Inferior parietal cortex (tissue), 1 donor: Measurements from ENCODE around the gene PJVK.

Source experiments
- DNase-seq: peaks from one replicate; pipeline ENCODE4 v3.0.0-alpha.2; 2016; ENCODE audit errors: extremely low spot score

The PJVK gene

DNA sequence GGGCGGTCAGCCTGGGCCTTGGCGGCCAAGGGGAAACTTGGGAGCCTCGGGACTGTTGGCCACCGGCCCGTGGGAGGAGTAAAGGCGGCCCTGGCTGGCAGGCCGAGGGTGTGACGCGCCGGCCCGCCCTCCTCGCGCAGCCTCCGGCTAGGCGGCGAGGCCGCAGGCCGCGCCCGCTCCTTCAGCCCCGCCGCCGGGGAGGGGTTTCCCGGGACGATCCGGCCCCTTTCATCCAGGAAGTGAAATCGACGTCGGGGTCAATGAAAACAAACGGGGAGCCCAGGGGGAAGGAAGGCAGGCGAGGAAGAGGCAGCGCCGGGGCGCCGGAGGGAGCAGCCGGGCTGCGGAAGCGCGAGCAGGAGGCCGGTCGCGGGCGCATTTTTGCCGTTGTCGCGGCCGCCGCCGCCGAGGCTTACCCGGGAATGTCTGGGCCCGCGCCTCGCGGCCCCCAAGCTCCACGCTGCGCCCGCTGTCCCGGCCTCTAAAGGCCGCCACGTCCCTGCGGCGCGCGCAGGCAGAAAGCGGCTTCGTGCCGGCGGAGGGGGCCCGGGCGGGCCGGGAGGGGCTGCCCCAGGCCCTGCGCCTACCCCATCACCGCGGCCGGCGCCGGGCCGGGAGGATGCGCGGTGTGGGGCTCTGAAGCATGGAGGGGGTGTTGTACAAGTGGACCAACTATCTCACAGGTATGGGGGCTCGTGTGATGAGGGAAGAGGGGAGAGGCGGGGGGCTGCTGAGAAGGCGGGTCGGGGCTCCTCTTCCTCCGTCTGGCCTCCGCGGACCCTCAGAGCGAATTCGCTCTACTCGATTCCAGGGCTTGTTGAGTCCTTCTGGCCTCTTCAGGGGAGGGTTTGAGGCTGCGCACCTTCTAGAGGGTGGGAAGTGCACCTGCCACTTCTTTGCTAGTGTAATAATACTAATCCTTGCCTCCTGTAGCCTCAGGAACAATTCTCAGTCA is 29.3 kb downstream of the PJVK start, which contains the start of gene PLEKHA3:
TSS of gene PLEKHA3 (plus strand) at position 231 of the 955 bp plus-strand sequence. CDS start at position 644, 413 bp downstream.
- peak; percentile 93 for DNase-seq

GRCh38 chr2:178482437-178482836 is 31.3 kb downstream of the PJVK start:
- DNase-seq: no peak

DNA sequence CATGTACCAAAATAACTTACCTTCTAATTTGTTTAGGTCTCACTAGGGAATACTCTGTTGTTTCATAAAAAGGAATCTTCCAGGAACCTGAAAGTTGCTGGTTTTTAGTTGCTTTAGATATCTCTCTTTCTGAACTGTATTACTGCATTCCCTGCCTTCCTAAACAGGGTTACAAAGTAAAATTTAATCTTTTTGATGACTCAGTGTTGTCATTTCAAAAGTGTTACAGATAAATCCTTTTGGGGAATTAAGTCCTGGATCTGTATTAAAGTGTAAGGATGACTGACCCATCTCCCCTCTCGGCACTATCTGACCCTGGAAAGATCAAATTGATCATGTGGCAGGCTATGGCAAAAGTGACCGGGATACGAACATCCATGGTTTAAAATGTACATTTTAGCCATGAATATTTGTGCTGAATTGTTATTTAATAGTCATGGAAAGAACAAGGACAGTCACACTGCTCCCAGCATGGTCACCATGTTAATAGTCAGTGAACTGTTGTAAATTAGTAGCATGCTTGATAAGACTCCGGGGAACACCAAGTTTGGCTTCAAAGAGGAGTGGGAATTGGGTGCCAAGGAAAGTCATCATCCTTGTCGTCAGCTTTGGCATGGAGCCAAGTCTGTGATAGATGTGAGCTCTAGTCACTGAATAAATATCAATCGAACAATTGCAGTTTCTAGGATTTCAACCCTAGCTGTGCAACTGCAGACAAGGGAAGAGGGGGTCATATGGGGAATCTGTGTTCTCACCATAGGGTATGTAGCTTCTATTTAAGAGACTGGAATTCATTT is 33.3 kb downstream of the PJVK start:
- DNase-seq: peak; percentile 45

DNA sequence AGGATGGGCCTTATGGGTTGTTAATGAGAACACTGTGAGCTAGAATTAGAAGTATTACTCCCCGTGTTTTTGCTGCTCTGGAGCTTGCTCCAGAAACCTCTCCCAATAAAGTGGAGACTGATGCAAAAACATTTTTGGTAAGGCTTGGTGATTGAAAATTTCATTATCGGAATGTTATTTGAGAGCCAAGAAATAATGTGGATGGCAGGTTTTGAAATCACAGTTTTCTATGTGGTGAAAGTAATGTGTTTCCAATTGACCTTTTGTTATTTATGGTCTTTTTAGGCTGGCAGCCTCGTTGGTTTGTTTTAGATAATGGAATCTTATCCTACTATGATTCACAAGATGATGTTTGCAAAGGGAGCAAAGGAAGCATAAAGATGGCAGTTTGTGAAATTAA is 34.2 kb downstream of the PJVK start:
- no peak for DNase-seq

DNA sequence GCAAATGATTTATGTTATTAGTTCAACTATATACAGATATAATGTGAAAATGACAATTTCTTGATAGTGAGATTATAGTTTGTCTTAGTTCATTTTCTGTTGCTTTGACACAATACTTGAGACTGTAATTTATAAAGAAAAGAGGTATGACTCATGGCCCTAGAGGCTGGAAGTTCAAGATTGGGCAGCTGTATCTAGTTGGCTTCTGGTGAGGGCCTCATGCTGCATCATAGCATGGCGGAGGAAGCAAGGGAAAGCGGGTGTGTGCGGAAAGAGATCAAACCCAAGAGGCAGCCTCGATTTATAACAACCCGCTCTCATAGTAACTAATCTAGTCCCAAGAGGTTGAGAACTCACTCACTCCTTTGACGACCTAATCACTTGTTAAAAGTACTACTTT is 40.4 kb downstream of the PJVK start:
- no peak for DNase-seq

GRCh38 chr2:178496049-178496448 is 44.9 kb downstream of the PJVK start:
- DNase-seq: no peak

DNA sequence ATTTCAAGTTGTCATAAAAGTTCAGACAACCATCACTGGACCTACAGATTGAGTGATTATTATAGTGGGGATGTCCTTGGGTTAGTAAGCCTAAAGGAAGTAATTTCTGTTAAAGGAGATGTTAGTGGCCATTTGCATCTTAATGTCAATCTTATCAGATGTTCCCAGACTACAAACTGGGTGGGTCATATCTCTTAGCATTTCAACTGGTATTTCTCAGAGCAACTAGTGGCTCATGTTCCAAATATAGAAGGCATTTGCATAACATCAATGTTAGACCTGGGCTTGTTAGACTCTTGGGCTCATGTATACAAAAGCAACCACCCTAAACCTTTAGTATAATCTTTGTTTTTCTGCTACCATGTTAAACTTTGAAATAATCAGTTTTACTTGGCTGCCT is 47.0 kb downstream of the PJVK start:
- no peak for DNase-seq

- no peak for DNase-seq
Measured at GRCh38 chr2:178499640-178500039, 48.5 kb downstream of the PJVK start.

DNA sequence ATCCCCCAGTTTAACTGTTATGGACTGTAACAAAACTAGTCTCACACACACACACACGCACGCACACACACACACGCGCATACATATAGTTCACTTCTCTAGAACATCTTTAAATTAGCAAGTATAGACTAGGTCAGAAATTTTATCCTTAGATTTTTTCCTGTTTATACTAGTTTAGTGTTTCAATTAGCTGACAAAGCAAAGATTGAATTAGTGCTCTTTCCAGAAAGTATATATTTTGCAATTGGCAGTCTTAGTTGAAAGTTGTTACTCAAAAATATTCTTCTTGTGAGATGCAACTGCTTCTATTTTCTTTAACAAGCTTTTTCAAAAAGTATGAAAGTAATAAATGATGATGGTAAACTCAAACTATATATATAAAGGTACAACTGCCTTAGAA is 51.6 kb downstream of the PJVK start:
- no peak for DNase-seq

DNA sequence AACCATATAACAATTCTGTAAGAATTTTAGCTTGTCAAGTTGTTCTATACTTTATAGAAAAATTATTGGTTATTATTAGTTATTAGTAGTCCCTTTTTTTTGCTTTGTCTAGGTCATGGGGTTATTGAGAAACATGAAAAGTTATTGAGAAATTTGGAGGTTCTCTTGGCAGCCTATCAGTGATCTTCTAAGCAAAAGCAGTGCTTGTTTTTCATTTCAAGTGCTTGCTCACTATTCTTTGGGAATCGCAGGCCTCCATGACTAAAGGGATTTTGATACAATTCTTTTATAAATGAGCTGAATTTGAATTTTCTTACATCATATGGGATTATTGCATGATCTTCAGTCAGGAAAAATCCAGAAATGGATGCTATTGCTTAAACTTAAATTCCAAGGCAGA is 54.9 kb downstream of the PJVK start:
- no peak for DNase-seq

GRCh38 chr2:178506524-178506923 is 55.3 kb downstream of the PJVK start:
- no peak for DNase-seq

DNA sequence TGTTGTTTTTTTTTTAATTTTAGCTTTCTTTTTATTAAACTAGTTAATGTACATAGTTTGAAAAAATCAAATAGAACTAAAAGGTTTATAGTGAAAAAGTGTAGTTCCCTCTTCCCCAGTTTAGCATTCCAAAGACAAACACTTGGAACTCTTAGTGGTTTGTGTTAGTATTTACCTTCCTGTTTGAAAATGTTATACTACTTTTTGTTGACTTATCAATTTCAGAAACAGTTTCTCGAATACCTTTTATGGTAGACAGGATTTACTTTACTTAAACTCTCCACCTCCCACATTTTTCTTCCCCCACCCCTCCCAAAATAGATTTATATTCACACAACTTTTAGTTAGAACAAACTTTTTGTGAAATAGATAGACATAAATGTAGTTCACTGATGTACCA is 55.8 kb downstream of the PJVK start:
- DNase-seq: no peak

GRCh38 chr2:178508646-178509045 is 57.5 kb downstream of the PJVK start:
- no peak for DNase-seq

DNA sequence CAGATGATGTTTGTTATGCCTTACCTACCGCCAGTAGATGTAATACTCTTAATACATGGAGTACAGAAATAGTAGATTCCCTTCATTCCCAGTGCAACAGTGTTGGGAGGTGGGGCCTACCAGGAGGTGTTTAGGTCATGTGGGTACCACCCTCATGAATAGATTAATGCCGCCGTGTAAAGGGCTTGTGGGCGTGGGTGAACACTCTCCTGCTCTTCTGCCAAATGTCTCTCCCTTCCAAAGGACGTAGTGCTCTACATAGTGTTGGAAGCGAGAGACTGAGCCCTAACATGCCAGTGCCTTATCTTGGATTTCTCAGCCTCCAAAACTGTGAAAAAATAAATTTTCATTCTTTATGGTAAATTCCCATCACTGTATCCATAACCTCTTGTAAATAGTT is 59.2 kb downstream of the PJVK start:
- no peak for DNase-seq
